SK-N-SH treated with all-trans-retinoic acid at 6 μM for 48 hours (cell line): Measurements from ENCODE around the gene PPP5C.

Experiments used
- ATAC-seq: fragments of 200-7000 bp; cut with Tn5 transposase; 3 replicates; pipeline ENCODE4 v1.9.1; 2020; ENCODE audit warnings: mild to moderate bottlenecking, moderate library complexity
- ARNTL ChIP-seq: fragments of 450-650 bp; formaldehyde crosslinking; IDR thresholded peaks from 2 replicates; pipeline ENCODE4 v1.5.0; 2020; ENCODE audit warnings: low read depth, mild to moderate bottlenecking, moderate library complexity, borderline replicate concordance
- CSDC2 ChIP-seq: fragments of 250-450 bp; sonication (Bioruptor Pico); IDR thresholded peaks from 2 replicates; pipeline ENCODE4 v1.5.0; 2020; ENCODE audit warnings: mild to moderate bottlenecking, moderate library complexity
- ESRRG ChIP-seq: fragments of 250-450 bp; sonication (Bioruptor Pico); IDR thresholded peaks from 2 replicates; pipeline ENCODE4 v1.6.1; 2021; ENCODE audit warnings: mild to moderate bottlenecking
- GLIS3 ChIP-seq: fragments of 250-450 bp; sonication (Bioruptor Pico); IDR thresholded peaks from 2 replicates; pipeline ENCODE4 v1.5.0; 2020; ENCODE audit warnings: mild to moderate bottlenecking, moderate library complexity
- ISL1 ChIP-seq: fragments of 250-450 bp; sonication (Bioruptor Pico); IDR thresholded peaks from 2 replicates; pipeline ENCODE4 v2.1.2; 2022; ENCODE audit warnings: mild to moderate bottlenecking, moderate library complexity
- OSR1 ChIP-seq: fragments of 250-450 bp; sonication (Bioruptor Pico); IDR thresholded peaks from 2 replicates; pipeline ENCODE4 v1.8.0; 2022; ENCODE audit warnings: moderate library complexity, mild to moderate bottlenecking, inconsistent platforms
- PPARA ChIP-seq: fragments of 250-450 bp; sonication (Bioruptor Pico); IDR thresholded peaks from 2 replicates; pipeline ENCODE4 v1.5.0; 2020; ENCODE audit warnings: mild to moderate bottlenecking, borderline replicate concordance
- RARB ChIP-seq: fragments of 250-450 bp; sonication (Bioruptor Pico); IDR thresholded peaks from 2 replicates; pipeline ENCODE4 v1.8.0; 2021; ENCODE audit warnings: mild to moderate bottlenecking, moderate library complexity
- SNAI2 ChIP-seq: fragments of 250-450 bp; sonication (Bioruptor Pico); IDR thresholded peaks from 2 replicates; pipeline ENCODE4 v1.5.0; 2020; ENCODE audit warnings: mild to moderate bottlenecking, moderate library complexity
- TCF4 ChIP-seq: fragments of 250-450 bp; sonication (Bioruptor Pico); IDR thresholded peaks from 2 replicates; pipeline ENCODE4 v1.8.0; 2021; ENCODE audit warnings: mild to moderate bottlenecking, moderate library complexity, borderline replicate concordance
- TOX ChIP-seq: fragments of 250-450 bp; sonication (Bioruptor Pico); IDR thresholded peaks from 2 replicates; pipeline ENCODE4 v1.8.0; 2021; ENCODE audit warnings: mild to moderate bottlenecking, moderate library complexity, borderline replicate concordance
- ZC3H10 ChIP-seq: fragments of 250-450 bp; sonication (Bioruptor Pico); IDR thresholded peaks from 2 replicates; pipeline ENCODE4 v1.5.1; 2021; ENCODE audit warnings: mild to moderate bottlenecking, moderate library complexity
- ZFP3 ChIP-seq: fragments of 250-450 bp; sonication (Bioruptor Pico); IDR thresholded peaks from 2 replicates; pipeline ENCODE4 v1.5.0; 2020; ENCODE audit warnings: mild to moderate bottlenecking, moderate library complexity
- ZNF565 ChIP-seq: fragments of 450-650 bp; formaldehyde crosslinking; conservative IDR thresholded peaks from 2 replicates; pipeline ENCODE4 v1.5.0; 2020; ENCODE audit warnings: low read depth, mild to moderate bottlenecking, moderate library complexity
- ZNF8 ChIP-seq: fragments of 450-650 bp; formaldehyde crosslinking; IDR thresholded peaks from 2 replicates; pipeline ENCODE4 v1.5.0; 2020; ENCODE audit warnings: mild to moderate bottlenecking, moderate library complexity
- TF ChIP-seq, protein P1 (sequence below): fragments of 250-450 bp; sonication (Bioruptor Pico); IDR thresholded peaks from 2 replicates; pipeline ENCODE4 v1.5.1; 2021; ENCODE audit warnings: mild to moderate bottlenecking, moderate library complexity
- TF ChIP-seq, protein P2 (sequence below): fragments of 250-450 bp; sonication (Bioruptor Pico); IDR thresholded peaks from 2 replicates; pipeline ENCODE4 v1.8.0; 2020; ENCODE audit warnings: mild to moderate bottlenecking, moderate library complexity, borderline replicate concordance
- TF ChIP-seq, protein P3 (sequence below): fragments of 250-450 bp; sonication (Bioruptor Pico); IDR thresholded peaks from 2 replicates; pipeline ENCODE4 v1.5.1; 2020; ENCODE audit warnings: low read depth, mild to moderate bottlenecking, moderate library complexity
- TF ChIP-seq, protein P4 (sequence below): fragments of 250-450 bp; sonication (Bioruptor Pico); IDR thresholded peaks from 2 replicates; pipeline ENCODE4 v1.5.0; 2020; ENCODE audit warnings: mild to moderate bottlenecking, moderate library complexity

PPP5C gene

DNA sequence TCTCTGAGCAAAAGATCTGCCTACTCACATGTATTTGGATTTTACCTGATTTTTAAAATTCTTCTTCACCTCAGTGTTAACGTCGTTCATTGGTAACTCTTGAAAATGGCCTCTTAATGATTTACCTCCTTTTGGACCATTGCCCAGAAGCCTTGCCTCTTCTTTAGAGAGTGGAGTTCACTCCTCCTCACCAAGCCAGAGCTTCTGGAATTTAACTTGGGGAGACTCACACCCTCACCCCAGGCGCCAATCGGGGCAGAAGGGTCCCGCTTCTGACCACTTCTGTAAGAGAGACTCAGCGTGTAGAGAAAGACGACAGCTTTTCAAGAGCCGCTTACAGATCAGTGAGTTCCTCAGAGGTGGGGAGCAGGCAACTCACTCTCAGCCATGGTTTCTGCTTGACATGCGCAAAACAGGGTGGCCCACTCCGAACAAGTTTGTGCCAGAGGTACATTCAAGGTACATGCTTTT is 79.2 kb downstream of the PPP5C start:
- ATAC-seq = no peak
- TF ChIP-seq, protein P1, sequence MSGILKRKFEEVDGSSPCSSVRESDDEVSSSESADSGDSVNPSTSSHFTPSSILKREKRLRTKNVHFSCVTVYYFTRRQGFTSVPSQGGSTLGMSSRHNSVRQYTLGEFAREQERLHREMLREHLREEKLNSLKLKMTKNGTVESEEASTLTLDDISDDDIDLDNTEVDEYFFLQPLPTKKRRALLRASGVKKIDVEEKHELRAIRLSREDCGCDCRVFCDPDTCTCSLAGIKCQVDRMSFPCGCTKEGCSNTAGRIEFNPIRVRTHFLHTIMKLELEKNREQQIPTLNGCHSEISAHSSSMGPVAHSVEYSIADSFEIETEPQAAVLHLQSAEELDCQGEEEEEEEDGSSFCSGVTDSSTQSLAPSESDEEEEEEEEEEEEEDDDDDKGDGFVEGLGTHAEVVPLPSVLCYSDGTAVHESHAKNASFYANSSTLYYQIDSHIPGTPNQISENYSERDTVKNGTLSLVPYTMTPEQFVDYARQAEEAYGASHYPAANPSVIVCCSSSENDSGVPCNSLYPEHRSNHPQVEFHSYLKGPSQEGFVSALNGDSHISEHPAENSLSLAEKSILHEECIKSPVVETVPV (CRISPR knock-in tag) = no peak
- TF ChIP-seq, protein P2, sequence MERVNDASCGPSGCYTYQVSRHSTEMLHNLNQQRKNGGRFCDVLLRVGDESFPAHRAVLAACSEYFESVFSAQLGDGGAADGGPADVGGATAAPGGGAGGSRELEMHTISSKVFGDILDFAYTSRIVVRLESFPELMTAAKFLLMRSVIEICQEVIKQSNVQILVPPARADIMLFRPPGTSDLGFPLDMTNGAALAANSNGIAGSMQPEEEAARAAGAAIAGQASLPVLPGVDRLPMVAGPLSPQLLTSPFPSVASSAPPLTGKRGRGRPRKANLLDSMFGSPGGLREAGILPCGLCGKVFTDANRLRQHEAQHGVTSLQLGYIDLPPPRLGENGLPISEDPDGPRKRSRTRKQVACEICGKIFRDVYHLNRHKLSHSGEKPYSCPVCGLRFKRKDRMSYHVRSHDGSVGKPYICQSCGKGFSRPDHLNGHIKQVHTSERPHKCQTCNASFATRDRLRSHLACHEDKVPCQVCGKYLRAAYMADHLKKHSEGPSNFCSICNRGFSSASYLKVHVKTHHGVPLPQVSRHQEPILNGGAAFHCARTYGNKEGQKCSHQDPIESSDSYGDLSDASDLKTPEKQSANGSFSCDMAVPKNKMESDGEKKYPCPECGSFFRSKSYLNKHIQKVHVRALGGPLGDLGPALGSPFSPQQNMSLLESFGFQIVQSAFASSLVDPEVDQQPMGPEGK (CRISPR knock-in tag) = no peak
- no peak for TF ChIP-seq SNAI2 (CRISPR knock-in tag)
- TF ChIP-seq ZFP3 (CRISPR knock-in tag) = no peak
- no peak for TF ChIP-seq ZC3H10 (CRISPR knock-in tag)
- TF ChIP-seq CSDC2 (CRISPR knock-in tag) = no peak
- no peak for TF ChIP-seq ARNTL

DNA sequence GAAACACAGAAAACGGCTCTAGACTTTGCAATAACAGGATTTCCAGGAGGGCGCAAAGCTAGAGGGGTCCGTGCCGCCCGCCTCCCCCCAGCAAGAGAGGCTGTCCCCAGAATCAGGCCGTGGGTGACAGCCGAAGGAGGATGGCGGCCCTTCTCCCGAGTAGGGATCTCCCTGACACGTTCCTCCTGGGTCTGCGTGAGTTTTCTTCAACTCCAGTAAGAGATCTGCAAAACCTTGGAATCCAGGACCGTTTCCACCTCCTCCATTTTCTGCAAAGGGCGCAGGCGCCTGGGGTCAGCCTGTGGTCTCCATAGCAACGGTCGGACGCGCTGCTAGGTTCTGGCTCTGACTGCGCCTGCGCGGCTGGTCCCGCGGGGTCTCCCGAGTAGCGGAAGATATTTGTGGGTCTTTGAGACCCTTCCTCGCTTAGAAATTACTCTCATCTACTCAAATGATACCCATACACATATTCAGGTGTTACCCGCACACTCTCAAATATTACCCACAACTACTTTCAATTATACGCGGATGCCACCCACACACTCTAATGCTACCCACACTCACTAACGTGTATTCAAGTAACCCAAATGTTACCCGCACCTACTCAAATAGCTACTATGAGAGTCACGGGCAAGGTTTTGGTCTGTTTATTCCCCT is 79.7 kb downstream of the PPP5C start:
- no peak for TF ChIP-seq CSDC2 (CRISPR knock-in tag)
- no peak for TF ChIP-seq GLIS3 (CRISPR knock-in tag)
- TF ChIP-seq, protein P3, sequence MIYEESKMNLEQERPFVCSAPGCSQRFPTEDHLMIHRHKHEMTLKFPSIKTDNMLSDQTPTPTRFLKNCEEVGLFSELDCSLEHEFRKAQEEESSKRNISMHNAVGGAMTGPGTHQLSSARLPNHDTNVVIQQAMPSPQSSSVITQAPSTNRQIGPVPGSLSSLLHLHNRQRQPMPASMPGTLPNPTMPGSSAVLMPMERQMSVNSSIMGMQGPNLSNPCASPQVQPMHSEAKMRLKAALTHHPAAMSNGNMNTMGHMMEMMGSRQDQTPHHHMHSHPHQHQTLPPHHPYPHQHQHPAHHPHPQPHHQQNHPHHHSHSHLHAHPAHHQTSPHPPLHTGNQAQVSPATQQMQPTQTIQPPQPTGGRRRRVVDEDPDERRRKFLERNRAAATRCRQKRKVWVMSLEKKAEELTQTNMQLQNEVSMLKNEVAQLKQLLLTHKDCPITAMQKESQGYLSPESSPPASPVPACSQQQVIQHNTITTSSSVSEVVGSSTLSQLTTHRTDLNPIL (CRISPR knock-in tag) = no peak
- TF ChIP-seq SNAI2 (CRISPR knock-in tag) = no peak
- no peak for TF ChIP-seq ZNF8 (CRISPR knock-in tag)
- TF ChIP-seq, protein P2 (CRISPR knock-in tag) = no peak
- TF ChIP-seq, protein P4, sequence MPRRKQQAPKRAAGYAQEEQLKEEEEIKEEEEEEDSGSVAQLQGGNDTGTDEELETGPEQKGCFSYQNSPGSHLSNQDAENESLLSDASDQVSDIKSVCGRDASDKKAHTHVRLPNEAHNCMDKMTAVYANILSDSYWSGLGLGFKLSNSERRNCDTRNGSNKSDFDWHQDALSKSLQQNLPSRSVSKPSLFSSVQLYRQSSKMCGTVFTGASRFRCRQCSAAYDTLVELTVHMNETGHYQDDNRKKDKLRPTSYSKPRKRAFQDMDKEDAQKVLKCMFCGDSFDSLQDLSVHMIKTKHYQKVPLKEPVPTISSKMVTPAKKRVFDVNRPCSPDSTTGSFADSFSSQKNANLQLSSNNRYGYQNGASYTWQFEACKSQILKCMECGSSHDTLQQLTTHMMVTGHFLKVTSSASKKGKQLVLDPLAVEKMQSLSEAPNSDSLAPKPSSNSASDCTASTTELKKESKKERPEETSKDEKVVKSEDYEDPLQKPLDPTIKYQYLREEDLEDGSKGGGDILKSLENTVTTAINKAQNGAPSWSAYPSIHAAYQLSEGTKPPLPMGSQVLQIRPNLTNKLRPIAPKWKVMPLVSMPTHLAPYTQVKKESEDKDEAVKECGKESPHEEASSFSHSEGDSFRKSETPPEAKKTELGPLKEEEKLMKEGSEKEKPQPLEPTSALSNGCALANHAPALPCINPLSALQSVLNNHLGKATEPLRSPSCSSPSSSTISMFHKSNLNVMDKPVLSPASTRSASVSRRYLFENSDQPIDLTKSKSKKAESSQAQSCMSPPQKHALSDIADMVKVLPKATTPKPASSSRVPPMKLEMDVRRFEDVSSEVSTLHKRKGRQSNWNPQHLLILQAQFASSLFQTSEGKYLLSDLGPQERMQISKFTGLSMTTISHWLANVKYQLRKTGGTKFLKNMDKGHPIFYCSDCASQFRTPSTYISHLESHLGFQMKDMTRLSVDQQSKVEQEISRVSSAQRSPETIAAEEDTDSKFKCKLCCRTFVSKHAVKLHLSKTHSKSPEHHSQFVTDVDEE (CRISPR knock-in tag) = no peak
- TF ChIP-seq TOX (CRISPR knock-in tag) = no peak
- TF ChIP-seq, protein P1 (CRISPR knock-in tag) = no peak
- TF ChIP-seq ARNTL = no peak
- no peak for TF ChIP-seq OSR1
- no peak for TF ChIP-seq ZC3H10 (CRISPR knock-in tag)
- no peak for TF ChIP-seq PPARA (CRISPR knock-in tag)
- no peak for TF ChIP-seq RARB (CRISPR knock-in tag)
- no peak for TF ChIP-seq TCF4 (CRISPR knock-in tag)
- TF ChIP-seq ESRRG = no peak
- TF ChIP-seq ZNF565 = no peak
- no peak for TF ChIP-seq ISL1 (CRISPR knock-in tag)
- TF ChIP-seq ZFP3 (CRISPR knock-in tag) = no peak
- ATAC-seq = peak; percentile 77
